ENCODE data around the gene POLR3E. TPM values are rescaled to one million over a fixed set of nuclear protein-coding genes. Genes with fewer than 3 reads are reported as not detected.

Gene POLR3E
- total RNA-seq, 1 donor from 2014 or later: 19.5 TPM

GRCh38 chr16:22322741-22323140, 25.5 kb downstream of the POLR3E start:
- TF ChIP-seq, protein P1, sequence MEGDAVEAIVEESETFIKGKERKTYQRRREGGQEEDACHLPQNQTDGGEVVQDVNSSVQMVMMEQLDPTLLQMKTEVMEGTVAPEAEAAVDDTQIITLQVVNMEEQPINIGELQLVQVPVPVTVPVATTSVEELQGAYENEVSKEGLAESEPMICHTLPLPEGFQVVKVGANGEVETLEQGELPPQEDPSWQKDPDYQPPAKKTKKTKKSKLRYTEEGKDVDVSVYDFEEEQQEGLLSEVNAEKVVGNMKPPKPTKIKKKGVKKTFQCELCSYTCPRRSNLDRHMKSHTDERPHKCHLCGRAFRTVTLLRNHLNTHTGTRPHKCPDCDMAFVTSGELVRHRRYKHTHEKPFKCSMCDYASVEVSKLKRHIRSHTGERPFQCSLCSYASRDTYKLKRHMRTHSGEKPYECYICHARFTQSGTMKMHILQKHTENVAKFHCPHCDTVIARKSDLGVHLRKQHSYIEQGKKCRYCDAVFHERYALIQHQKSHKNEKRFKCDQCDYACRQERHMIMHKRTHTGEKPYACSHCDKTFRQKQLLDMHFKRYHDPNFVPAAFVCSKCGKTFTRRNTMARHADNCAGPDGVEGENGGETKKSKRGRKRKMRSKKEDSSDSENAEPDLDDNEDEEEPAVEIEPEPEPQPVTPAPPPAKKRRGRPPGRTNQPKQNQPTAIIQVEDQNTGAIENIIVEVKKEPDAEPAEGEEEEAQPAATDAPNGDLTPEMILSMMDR (IDR thresholded peaks at IDR 0.05): no peak
- intact Hi-C loops (cut with DNase I): loop anchor here (5.0 kb wide), 1 partner anchor 50 kb away; the partner anchor contains the start of gene CDR2
- Histone ChIP-seq H3K27me3 (no peaks in the 10 kb centered on the region), H3K4me3 (no peak overlapping the region), H3K36me3 (peaks cover 63 to 88% of the 10 kb centered on the region in 2 donors), H3K27ac (no peak overlapping the region), H3K9me3 (no peaks in the 10 kb centered on the region), H3K4me1 (peaks cover 0 to 4% of the 10 kb centered on the region in 2 donors)
- DNase-seq (ENCODE audit: low spot score in 2 of 2): no peak

DNA sequence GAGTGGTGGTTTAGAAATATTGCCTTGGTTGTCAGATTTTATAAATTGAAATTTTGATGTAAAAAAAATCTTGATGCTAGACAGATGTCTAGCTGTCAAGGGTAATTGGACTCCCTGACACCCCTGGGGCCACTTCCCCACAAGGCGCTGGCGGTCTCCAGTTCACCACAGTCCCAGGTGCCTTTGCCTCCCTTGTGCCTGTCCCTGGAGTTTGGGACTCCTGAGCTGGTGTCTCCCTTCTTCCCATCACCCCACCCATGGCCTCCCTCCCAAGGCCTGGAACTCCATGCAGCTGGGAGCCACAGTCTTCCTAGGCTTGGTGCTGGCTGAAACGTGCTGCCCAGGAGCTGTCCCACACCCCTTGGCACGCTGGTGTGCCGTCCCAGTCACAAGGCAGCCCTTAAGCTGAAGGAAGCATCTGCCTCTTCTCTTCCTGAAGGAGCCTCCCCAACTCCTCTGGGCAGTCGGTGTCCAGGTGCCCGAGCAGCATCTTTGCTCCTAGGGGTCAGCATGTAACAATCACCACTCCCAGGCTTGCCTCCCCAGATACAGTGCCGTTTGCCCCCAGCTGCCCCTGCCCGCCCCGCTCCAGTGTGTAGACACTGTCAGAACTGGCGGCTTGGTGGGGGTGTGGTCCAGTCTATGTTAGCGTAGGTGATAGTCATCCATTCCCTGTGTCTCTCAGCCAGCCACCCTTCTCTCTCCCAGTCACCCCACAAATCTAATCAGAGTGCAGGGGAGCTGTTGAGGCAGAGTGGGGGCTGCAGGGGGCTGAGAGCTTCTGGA, 26.2 kb downstream of the POLR3E start:
- no peak for DNase-seq (ENCODE audit: low spot score in 2 of 2)
- intact Hi-C loops (cut with DNase I): loop anchor here (5.0 kb wide), 1 partner anchor 49 kb away; the partner anchor contains the start of gene CDR2

GRCh38 chr16:22323959-22324786, 27.0 kb downstream of the POLR3E start:
- H3K36me3 ChIP-seq: peaks cover 59 to 88% of the 10 kb centered on the region in 2 donors
- no peak for DNase-seq (ENCODE audit: low spot score in 2 of 2)
- H3K9me3 ChIP-seq: no peaks in the 10 kb centered on the region
- no peaks in the 10 kb centered on the region for H3K27me3 ChIP-seq
- TF ChIP-seq, protein P1 (IDR thresholded peaks at IDR 0.05): no peak
- intact Hi-C loops (cut with DNase I): loop anchor here (5.0 kb wide), 1 partner anchor 48 kb away; the partner anchor contains the start of gene CDR2
- H3K4me3 ChIP-seq: no peak overlapping the region
- peaks cover 0 to 4% of the 10 kb centered on the region in 2 donors for H3K4me1 ChIP-seq
- H3K27ac ChIP-seq: no peak overlapping the region

More for the DNA sequence above, 26.2 kb downstream of the POLR3E start:
- TF ChIP-seq, protein P1 (IDR thresholded peaks at IDR 0.05): no peak
- H3K27ac ChIP-seq: no peak overlapping the region
- no peak overlapping the region for H3K4me3 ChIP-seq
- H3K4me1 ChIP-seq: peaks cover 0 to 4% of the 10 kb centered on the region in 2 donors
- H3K36me3 ChIP-seq: peaks cover 63 to 88% of the 10 kb centered on the region in 2 donors
- H3K9me3 ChIP-seq: no peaks in the 10 kb centered on the region
- H3K27me3 ChIP-seq: no peaks in the 10 kb centered on the region

- Histone ChIP-seq H3K27me3 (no peaks in the 10 kb centered on the region), H3K4me1 (peaks cover 0 to 4% of the 10 kb centered on the region in 2 donors), H3K27ac (no peak overlapping the region), H3K4me3 (no peak overlapping the region), H3K9me3 (no peaks in the 10 kb centered on the region), H3K36me3 (peaks cover 56 to 88% of the 10 kb centered on the region in 2 donors)
- TF ChIP-seq, protein P1 (IDR thresholded peaks at IDR 0.05): no peak
- no peak for DNase-seq (ENCODE audit: low spot score in 2 of 2)
- intact Hi-C loops (cut with DNase I): loop anchor here (5.0 kb wide), 1 partner anchor 47 kb away; the partner anchor contains the start of gene CDR2
Measured at GRCh38 chr16:22324787-22325597, 27.8 kb downstream of the POLR3E start.

Data from ascending aorta (tissue), 2 donors.